HL-60/S4 (cell line): Measurements from ENCODE around the gene AJM1.
"Not testable (repeated sequence)": the region's sequence is repeated elsewhere in the genome, so short reads cannot be mapped to it uniquely, and the experiment has no call there.

Source experiments
- in situ Hi-C: fragments of 300-500 bp; cut with MboI; formaldehyde crosslinking; loops from 2 replicates; pipeline ENCODE4 v1.14.3; 2022; ENCODE audit warnings: low sequenced_read_pairs

AJM1 gene

DNA sequence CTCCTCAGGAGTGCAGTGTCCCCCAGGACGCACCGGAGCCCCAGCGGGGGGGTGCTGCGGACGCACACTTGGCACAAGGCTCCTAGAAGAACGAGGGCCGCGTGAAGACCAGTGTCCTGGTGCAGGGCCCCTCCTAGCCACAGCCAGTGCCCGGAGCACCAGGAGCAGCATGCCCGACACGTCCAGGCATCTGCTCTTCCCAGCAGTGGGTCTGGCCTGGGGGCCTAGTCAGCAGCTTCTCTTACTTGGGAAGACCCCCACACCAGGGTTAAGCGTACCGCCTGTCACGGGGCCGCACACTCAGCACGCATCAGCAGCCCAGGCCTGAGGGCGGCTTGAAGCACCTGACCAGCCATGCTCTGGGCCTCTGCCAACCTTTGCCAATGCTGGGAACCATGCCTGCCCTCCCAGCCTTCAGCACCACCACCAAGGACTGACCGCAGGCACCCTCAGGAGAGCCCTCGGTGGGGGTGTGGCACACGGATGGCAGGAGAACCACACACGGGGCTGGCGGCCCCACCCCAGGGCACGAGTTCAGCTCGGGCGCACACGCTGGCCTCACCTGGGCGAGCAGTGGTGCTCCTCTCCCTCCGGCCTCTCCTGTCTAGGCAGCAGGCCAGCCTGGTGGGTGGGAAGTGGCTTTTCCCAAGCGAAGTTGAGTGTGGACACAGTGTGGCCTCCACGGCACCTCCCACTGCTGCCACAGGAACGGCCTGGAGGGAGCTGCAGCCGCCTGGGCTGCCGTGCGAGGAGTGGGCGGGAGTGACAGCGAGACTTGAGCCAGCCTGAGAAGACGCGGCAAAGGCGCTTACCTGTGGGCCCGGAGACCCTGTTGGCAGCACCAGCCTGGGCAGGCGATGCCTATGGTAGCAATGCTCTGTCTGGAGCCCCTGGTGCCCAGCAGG lies 12.0 kb upstream of the AJM1 start:
- in situ Hi-C loops = no loop called here

DNA sequence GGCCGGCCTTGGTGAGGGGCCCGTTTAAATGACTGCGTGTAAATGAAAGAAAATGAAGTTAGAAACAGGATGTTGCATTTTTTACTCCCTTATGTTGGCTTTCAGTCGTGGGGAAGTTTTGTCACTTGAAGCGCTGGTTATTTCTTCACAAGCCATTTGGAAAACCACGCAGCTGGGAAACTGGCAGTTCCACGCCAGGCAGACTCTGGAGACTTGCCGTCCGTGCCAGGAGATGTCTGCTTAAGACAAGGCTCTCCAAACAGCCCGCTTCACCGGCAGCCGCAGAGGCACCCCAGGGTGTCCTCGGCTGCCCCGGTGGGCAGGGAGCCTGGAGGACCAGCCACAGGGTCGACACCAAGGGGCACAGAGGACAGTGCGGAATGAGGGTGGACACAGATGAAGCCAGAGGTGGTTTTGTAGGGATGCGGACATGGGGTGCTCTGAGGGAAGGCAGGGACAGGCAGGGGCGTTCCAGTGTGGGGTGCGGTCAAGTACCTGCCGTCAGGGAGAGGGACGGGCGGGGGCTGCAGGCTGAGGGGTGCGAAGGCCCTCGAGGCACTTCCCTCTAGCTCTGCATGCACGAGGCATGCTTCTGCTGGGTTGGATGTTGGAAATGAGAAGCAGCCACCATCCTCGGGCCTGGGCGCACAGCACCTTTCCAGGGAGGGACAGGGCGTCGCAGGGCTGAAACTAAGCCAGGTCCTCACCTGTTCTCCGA lies 11.1 kb upstream of the AJM1 start:
- in situ Hi-C loops = no loop called here

DNA sequence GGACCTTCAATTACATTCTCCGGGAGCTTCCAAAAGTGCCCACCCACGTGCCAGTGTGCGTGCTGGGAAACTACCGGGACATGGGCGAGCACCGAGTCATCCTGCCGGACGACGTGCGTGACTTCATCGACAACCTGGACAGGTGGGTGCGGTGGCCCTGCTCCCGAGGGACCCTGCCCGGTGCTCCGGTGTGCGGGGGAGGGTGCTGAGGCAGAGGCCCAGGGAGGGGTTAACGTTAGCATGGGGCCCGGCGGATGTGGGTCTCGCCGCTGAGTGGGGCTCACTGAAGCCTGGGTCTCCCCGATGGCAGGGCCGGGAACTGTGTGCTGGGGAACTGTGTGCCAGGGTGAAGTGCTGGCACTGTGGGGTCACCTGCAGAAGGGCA lies 10.6 kb upstream of the AJM1 start:
- in situ Hi-C loops = no loop called here

DNA sequence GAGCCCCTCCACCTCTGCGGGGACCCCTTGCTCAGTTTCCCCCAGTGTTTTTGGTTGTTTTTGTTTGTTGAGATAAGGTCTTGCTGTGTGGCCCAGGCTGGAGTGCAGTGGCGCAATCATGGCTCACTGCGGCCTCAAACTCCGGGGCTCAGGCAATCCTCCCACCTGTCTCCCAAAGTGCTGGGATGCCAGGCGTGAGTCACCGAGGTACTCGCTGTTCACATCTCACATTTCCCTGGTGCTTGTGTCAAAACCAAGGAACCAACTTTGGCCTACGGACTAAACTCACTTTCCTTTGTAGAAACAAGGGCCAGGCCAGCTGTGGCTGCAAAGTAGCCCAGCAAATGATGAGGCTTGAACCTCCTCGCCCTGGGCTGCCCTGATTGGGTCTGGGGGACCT lies 9.7 kb upstream of the AJM1 start:
- in situ Hi-C loops = no loop called here

DNA sequence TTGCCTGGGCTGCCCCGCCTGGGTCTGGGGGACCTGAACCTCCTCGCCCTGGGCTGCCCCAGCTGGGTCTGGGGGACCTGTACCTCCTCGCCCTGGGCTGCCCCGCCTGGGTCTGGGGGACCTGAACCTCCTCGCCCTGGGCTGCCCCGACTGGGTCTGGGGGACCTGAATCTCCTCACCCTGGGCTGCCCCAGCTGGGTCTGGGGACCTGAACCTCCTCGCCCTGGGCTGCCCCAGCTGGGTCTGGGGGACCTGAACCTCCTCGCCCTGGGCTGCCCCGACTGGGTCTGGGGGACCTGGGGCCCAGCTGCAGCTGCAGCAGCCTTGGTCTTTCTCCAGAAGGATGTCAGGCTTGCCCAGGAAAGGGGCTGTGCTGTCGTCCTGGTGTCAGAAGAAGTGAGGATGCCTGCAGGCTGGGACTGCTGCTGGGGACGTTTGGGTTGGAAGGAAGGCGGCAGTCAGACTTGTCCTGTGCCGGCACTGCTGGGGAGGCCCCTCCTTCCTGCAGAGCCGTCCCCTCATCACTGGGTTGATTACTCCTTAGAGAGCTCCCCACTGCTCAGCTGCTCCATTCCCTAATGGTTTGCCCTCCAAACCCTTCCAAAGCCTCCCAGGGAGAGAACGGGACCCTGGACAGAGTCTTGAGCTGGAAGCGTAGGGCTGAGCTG lies 8.8 kb upstream of the AJM1 start:
- in situ Hi-C loops = not testable (repeated sequence)

DNA sequence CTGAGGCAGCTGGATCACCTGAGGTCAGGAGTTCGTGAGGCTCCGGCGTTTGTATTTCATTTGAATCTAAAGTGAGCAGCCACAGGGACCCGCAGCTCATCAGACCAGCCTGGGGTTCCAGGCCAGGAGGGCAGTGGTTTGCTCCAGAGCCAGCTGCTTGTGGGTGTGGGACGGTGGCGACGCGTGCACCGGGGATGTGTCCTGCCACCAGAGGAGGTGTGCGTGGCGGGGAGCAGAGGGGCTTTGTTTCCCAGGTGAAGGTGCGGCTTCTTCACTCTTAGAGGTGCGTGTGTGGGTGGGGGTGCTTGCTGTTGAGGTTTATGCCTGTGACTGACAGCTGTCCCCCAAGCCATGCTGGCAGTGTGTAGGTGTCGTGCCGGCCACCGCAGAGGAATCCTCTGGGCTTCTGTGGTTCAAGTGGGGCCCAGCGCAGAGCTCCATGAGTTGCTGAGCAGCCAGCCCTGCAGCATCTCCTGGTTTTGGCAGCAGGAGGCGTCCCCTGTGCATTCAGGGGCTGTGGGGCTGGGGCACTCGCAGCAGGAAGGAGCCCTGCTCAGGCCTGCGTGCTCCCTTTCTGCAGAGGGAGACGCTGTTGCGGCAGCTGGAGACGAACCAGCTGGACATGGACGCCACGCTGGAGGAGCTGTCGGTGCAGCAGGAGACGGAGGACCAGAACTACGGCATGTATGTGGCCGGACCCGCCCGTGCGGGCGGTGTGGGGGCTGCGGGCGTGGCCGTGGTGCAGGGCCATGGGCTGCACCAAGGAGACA lies 6.9 kb upstream of the AJM1 start:
- in situ Hi-C loops = no loop called here

DNA sequence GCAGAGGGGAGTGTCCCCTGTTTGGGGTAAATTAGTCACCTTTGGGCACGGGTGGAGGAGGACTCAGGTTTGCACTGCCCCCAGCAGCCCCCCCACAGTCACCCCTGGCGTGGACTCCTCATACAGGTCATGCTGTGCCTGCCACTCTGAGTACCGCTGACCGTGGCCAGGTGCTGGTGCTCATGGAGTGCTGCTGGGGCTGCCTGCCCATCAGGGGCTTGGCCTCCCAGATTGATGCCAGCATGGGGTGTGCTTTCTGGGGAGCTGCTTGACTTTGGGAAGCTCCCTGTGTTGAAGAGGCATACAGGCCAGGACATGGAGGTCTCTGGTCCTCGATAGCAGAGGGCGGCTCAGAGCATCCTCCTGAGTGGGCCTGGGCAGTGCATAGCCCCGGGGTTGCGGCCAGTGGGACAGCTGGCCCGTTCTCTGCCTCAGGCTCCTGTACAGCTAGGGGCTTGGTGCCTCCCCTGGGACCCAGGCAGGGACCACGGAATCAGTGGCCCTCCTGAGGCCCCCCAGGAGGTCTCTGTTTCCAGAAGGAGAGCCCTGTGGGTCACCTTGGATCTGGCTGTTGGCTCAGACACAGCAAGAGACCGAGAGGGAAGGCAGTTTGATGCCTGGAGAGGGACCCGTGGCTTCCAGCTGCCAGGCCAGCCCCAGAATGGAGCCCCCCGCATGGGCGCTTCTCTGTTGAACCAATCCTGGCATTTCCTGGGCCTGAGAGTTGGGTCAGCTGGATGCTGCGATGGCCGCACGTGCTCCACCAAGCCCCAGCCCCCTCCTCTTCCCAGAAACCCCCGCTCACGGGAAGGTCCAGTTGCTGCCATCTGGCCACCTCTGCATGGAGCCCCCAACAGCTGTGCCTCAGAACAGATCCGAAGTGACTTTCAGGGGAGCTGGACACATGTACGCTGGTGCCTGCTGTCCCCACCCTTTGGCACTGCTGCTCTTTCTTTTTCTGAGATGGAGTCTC lies 6.1 kb upstream of the AJM1 start:
- in situ Hi-C loops = no loop called here

DNA sequence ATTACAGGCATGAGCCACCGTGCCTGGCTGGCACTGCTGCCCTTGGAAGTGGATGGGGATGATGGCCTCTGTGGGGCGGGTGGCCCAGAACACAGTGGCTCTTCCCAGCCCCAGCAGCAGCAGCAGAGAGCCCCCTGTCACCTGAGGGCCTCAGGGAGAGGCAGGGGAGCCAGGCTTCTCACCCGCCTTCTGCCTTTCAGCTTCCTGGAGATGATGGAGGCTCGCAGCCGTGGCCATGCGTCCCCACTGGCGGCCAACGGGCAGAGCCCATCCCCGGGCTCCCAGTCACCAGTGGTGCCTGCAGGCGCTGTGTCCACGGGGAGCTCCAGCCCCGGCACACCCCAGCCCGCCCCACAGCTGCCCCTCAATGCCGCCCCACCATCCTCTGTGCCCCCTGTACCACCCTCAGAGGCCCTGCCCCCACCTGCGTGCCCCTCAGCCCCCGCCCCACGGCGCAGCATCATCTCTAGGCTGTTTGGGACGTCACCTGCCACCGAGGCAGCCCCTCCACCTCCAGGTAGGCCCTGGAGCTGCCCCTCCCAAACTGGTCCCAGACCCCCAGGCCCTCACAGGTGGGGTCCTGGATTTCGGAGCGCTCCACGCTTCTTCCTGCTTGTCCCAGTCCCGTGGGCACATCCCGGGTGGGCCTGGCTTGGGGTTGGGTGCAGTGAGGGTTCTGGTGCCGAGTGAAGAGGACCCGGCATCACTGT lies 5.0 kb upstream of the AJM1 start:
- in situ Hi-C loops = no loop called here

DNA sequence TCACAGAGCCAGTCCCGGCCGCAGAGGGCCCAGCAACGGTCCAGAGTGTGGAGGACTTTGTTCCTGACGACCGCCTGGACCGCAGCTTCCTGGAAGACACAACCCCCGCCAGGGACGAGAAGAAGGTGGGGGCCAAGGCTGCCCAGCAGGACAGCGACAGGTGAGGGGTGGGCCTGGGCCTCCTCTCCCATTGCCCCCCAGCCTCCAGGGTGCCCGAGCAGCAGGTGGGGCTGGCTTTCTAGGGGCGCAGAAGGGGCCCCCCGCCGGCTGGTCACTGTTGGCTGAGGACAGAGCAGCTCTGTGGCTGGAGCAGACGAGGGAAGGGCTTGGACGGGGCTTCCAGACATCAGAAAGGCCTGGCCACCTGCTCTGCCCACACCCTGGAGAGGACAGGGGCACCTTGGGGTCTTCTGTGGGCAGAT lies 4.4 kb upstream of the AJM1 start:
- in situ Hi-C loops = not testable (repeated sequence)

DNA sequence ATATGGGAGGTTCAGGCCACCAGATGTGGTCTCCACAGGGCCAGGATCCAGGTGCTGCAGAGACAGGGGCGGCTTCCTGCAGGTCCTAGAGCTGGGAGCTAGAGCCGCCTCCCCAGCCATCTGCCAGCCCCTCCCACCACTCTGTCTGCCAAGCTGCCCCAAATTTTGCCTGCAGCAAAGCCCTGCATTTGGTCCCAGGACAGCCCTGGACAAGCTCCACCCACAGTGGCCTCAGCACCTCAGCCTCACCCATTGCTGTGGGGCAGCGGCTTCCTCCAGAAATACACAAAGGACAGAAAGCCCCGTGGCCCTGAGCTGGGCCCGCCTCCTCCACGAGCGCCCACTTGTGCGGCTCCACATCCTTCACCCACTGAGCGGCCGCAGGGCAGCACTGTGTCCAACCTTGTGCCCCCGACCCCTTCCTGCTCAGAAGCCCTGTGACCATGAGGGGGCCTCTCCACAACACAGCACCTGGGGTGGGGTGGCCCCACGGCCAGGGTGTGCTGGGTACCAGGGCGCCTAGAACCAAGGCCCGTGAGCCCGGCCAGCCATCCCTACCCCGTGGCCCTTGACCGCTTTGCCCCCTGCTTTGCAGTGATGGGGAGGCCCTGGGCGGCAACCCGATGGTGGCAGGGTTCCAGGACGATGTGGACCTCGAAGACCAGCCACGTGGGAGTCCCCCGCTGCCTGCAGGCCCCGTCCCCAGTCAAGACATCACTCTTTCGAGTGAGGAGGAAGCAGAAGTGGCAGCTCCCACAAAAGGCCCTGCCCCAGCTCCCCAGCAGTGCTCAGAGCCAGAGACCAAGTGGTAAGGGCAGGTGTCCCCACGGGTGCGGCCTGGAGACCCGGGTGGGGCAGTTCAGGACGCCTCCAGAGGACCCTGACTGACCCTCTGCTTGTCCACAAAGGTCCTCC lies 3.7 kb upstream of the AJM1 start:
- in situ Hi-C loops = no loop called here

DNA sequence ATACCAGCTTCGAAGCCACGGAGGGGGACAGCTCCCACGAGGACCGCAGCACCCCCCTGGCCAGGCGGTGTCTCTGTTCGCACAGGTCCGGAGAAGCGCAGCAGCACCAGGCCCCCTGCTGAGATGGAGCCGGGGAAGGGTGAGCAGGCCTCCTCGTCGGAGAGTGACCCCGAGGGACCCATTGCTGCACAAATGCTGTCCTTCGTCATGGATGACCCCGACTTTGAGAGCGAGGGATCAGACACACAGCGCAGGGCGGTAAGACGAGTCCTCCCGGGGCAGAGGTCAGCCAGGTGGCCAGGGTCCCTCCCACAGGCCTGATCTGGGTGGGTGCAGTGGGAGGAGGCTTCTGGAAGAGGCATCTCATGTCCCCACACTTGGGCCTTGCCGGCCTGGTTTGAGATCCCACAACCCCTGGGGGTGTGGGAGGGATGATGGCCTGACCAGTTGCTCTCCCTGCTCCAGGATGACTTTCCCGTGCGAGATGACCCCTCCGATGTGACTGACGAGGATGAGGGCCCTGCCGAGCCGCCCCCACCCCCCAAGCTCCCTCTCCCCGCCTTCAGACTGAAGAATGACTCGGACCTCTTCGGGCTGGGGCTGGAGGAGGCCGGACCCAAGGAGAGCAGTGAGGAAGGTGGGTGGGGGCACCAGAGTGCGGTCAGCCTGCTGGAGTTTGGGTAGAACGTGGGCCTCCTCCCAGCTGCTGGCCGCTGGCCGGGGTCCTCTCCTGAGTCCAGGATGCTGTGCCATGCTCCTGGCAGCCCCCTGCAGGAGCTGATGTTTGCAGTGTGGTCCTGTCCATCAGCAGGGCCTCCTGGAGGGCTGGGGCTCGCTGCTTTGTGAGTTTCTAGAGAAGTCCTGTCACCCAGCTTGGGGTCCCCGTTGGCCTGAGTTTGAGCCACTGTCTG lies 2.8 kb upstream of the AJM1 start:
- in situ Hi-C loops = no loop called here

DNA sequence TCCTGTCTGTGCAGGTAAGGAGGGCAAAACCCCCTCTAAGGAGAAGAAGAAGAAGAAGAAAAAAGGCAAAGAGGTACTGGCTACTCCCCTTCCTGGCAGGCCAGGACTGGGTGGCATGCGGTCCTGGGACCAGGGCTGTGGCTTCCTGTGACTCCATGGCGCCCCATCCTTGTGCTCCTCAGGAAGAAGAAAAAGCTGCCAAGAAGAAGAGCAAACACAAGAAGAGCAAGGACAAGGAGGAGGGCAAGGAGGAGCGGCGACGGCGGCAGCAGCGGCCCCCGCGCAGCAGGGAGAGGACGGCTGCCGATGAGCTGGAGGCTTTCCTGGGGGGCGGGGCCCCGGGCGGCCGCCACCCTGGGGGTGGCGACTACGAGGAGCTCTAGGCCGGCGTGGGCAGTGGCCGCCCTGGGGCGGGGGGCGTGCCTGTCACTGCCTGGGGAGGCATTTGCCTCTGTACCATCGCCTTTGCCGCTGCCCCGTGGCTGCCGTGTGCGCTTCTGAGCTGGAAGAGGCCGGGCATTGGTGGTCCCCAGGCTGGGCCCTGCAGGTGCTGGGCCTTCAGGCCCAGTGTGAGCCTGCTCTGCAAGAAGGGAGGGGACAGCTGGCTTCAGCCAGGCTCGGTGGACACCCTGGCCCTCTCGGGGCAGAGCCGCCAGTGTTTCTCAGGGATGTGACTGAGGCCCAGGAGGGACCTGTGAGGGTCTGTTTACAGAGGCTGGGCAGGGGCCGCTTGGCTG lies 2.0 kb upstream of the AJM1 start:
- in situ Hi-C loops = no loop called here

DNA sequence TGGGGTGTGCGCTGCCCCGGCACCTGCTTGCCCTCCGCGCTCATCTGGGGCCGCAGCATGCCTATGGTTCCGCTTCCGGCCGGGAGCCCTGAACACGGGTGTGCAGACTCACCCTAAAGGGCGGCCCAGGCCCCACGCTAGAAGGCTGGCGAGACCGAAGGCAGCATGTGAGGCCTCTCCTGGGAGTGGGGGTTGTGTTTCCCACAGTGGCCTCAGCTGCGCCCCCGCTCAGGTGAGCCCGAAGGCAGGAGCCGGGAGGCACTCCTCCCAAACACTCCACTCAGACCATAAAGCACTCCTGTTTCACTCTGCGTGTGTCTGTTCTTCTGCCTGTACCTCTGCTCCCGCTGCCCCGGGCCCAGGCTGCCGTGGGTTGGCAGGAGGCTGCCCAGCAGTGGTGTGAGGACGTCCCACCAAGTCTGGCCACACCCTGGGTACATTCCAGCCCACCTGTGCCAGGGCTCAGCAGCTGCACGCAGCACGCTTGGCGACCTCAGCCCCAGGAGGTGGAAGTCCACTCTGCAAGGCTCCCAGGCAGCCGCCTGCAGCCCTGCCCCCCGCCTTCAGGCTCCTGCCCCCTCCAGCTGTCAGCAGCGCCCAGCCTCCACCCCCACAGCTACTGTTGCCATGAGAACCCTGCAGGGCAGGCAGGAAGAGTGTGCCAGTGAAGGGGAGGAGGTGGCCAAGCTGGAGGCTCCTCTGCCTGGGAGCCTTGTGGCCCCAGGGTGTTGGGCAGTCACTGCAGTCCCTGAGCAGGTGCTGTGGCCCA lies 1.2 kb upstream of the AJM1 start:
- in situ Hi-C loops = no loop called here

DNA sequence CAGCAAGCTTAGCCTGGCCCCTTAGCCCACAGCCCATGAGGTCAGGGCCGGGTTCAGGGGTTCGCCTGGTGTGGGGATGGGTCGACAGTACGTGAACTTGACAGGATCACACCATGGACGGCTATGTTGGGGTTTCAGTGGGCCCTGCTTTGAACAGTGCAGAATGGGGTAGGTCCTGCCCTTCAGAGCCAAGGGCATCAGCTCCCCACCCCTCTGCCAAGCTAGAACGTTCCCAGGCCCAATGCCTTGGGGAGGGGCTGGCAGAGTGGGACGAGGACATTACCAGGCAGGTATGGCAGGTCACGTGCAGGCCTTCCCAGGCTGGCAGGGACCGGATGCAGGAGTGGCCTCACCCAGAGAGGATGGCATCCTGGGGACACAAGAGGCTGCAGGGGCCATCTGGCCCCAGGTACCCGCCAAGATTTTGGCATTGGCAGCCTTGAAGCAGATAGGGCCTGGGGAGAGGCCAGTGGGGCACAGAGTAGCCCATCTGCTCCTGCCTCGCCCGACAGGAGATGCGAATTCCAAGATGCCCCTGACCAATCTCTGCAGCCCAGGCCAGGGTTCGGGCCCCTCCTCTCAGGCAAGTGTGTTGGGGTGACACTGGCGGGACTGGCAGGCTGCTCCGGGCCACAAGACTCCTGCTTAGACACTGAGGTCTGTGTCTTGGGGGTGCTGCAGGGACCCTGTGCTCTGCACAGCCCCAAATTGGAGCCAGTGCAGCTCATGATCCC lies 465 bp upstream of the AJM1 start:
- in situ Hi-C loops = not testable (repeated sequence)

DNA sequence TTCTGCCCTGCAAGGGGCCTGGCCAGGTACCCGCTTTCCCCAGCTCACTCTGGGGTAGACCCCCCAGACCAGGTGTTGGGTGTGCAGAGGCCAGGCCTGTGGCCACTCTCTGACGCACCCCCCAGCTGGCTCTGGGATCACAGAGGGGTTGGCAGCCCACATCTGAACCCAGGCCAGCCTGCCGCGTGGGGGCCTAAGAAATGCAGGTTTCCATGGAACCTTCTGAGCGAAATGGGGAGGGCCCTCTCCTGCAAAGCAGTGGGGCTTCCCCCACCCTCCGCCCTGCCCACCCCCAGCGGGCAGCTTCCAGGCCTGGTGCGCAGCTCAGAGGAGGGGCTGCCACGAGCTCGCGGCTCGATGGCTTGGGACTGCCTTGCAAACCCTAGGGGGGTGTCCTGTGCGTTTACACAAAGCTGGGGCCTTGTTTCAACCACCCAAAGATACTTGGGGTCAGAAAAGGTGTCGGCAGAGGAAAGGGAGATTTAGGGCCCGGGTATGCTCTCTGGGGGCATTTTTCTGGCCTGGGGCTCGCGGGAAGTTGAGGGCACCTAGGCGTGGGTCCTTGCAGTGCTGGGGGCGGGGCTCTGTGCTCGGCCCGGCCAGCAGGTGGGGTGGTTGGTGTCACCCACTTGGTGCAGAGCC lies 1.0 kb downstream of the AJM1 start:
- in situ Hi-C loops = not testable (repeated sequence)
